ENCODE measurements around the gene ZNF423.

GRCh38 chr16:49610983-49611382, 244.9 kb downstream of the ZNF423 start:
- no peak for TF ChIP-seq GATA3 (IDR thresholded peaks at IDR 0.05; ENCODE audit: low read depth, low read length)
- TF ChIP-seq GATA2 (IDR thresholded peaks at IDR 0.05; ENCODE audit: low read depth, low read length), result no peak

All from SH-SY5Y (cell line).